ENCODE results near the gene RGMA. TPM values are rescaled to one million over a fixed set of nuclear protein-coding genes. Genes with fewer than 3 reads are reported as not detected.

The RGMA gene
- total RNA-seq, 4 donors from 2014 or later, result 5.4 to 14.5 (median 11.0) TPM

GRCh38 chr15:93046120-93046519 is 42.9 kb downstream of the RGMA start:
- no peak for TF ChIP-seq CTCF (IDR thresholded peaks at IDR 0.05; ENCODE audit: low read depth)

GRCh38 chr15:93045191-93045785 is 43.7 kb downstream of the RGMA start:
- TF ChIP-seq CTCF (IDR thresholded peaks at IDR 0.05; ENCODE audit: low read depth), result no peak

GRCh38 chr15:93044301-93045190 is 44.5 kb downstream of the RGMA start:
- TF ChIP-seq CTCF (IDR thresholded peaks at IDR 0.05; ENCODE audit: low read depth), result no peak

GRCh38 chr15:93043621-93044300 is 45.2 kb downstream of the RGMA start:
- no peak for TF ChIP-seq CTCF (IDR thresholded peaks at IDR 0.05; ENCODE audit: low read depth)

GRCh38 chr15:93042691-93043378 is 46.2 kb downstream of the RGMA start:
- no peak for TF ChIP-seq CTCF (IDR thresholded peaks at IDR 0.05; ENCODE audit: low read depth)

GRCh38 chr15:93042211-93042610 is 46.8 kb downstream of the RGMA start:
- TF ChIP-seq CTCF (IDR thresholded peaks at IDR 0.05; ENCODE audit: low read depth), result no peak

All from subcutaneous adipose tissue (tissue), 4 donors.